HepG2 (cell line): ENCODE data around the gene EIF4E. TPM values are rescaled to one million over a fixed set of nuclear protein-coding genes. Genes with fewer than 3 reads are reported as not detected.

Source experiments
- ADNP ChIP-seq: sonication (generic); formaldehyde crosslinking; IDR thresholded peaks from 2 replicates; pipeline ENCODE4 v1.4.0; 2020; ENCODE audit warnings: missing genetic modification reagents
- ATF7-NPFF ChIP-seq: sonication (generic); formaldehyde crosslinking; IDR thresholded peaks from 2 replicates; pipeline ENCODE4 v1.8.1; 2023; ENCODE audit warnings: mild to moderate bottlenecking, low read depth, missing genetic modification reagents, moderate library complexity
- CC2D1A ChIP-seq: sonication (generic); formaldehyde crosslinking; IDR thresholded peaks from 2 replicates; pipeline ENCODE4 v1.8.1; 2023; ENCODE audit warnings: mild to moderate bottlenecking, missing genetic modification reagents
- DZIP1 ChIP-seq: sonication (generic); formaldehyde crosslinking; IDR thresholded peaks from 2 replicates; pipeline ENCODE4 v1.5.0; 2020; ENCODE audit warnings: mild to moderate bottlenecking, missing genetic modification reagents
- HNRNPLL ChIP-seq: fragments of 200-400 bp; formaldehyde crosslinking; IDR thresholded peaks from 2 replicates; pipeline ENCODE4 v1.6.1; 2017; ENCODE audit warnings: mild to moderate bottlenecking, low read depth, low read length; ENCODE audit not compliant: poor library complexity, severe bottlenecking
- KAT2B ChIP-seq: fragments of 150-350 bp; IDR thresholded peaks from 2 replicates; pipeline ENCODE4 v1.6.1; 2014; ENCODE audit warnings: low read depth, low read length, borderline replicate concordance
- KDM3A ChIP-seq: IDR thresholded peaks from 2 replicates; pipeline ENCODE4 v1.6.1; 2018; ENCODE audit warnings: low read depth, missing compliant biosample characterization
- KLF15 ChIP-seq: sonication (generic); formaldehyde crosslinking; IDR thresholded peaks from 2 replicates; pipeline ENCODE4 v1.8.1; 2023; ENCODE audit warnings: borderline replicate concordance, mild to moderate bottlenecking, inconsistent platforms, missing genetic modification reagents, mixed read lengths
- KLF16 ChIP-seq, 2 experiments: sonication (generic) in 1 of 2; formaldehyde crosslinking in 1 of 2; IDR thresholded peaks; 2 replicates each; pipeline versions ENCODE4 v1.6.1 to v1.8.0; 2016 to 2023; ENCODE audit warnings: missing genetic modification reagents in 2 of 2, missing compliant biosample characterization in 1 of 2
- MED8 ChIP-seq: sonication (generic); formaldehyde crosslinking; IDR thresholded peaks from 2 replicates; pipeline ENCODE4 v1.8.1; 2023; ENCODE audit warnings: mild to moderate bottlenecking, missing genetic modification reagents; ENCODE audit not compliant: insufficient replicate concordance
- NR3C1 ChIP-seq: sonication (generic); formaldehyde crosslinking; IDR thresholded peaks from 2 replicates; pipeline ENCODE4 v1.4.0; 2020; ENCODE audit warnings: missing genetic modification reagents
- PHF21A ChIP-seq: sonication (generic); formaldehyde crosslinking; IDR thresholded peaks from 2 replicates; pipeline ENCODE4 v1.5.0; 2020; ENCODE audit warnings: mild to moderate bottlenecking, missing genetic modification reagents
- SIN3B ChIP-seq: fragments of 150-350 bp; IDR thresholded peaks from 2 replicates; pipeline ENCODE4 v1.6.1; 2014; ENCODE audit warnings: low read length
- SRSF9 ChIP-seq: fragments of 200-400 bp; formaldehyde crosslinking; IDR thresholded peaks from 2 replicates; pipeline ENCODE4 v1.6.1; 2018; ENCODE audit warnings: borderline replicate concordance, mild to moderate bottlenecking, low read depth, low read length; ENCODE audit not compliant: insufficient read depth, poor library complexity, severe bottlenecking
- SRY ChIP-seq: sonication (generic); formaldehyde crosslinking; IDR thresholded peaks from 2 replicates; pipeline ENCODE4 v1.8.0; 2022; ENCODE audit warnings: mild to moderate bottlenecking, missing genetic modification reagents
- TFE3 ChIP-seq: IDR thresholded peaks from 2 replicates; pipeline ENCODE4 v1.6.1; 2016
- U2AF1 ChIP-seq: fragments of 200-400 bp; formaldehyde crosslinking; optimal IDR thresholded peaks from 2 replicates; pipeline ENCODE3; 2017; ENCODE audit warnings: mild to moderate bottlenecking, low read depth, low read length
- ZNF143 ChIP-seq: sonication (generic); formaldehyde crosslinking; IDR thresholded peaks from 2 replicates; pipeline ENCODE4 v1.4.0; 2020; ENCODE audit warnings: missing genetic modification reagents
- ZNF24 ChIP-seq: fragments of 450-650 bp; IDR thresholded peaks from 2 replicates; pipeline ENCODE4 v1.6.1; 2017; ENCODE audit warnings: antibody characterized with exemption, mild to moderate bottlenecking
- ZNF30 ChIP-seq: sonication (generic); formaldehyde crosslinking; IDR thresholded peaks from 2 replicates; pipeline ENCODE4 v1.5.0; 2020; ENCODE audit warnings: mild to moderate bottlenecking, missing genetic modification reagents
- ZNF331 ChIP-seq: sonication (generic); formaldehyde crosslinking; IDR thresholded peaks from 2 replicates; pipeline ENCODE4 v1.4.0; 2020; ENCODE audit warnings: missing genetic modification reagents
- ZNF556 ChIP-seq: sonication (generic); formaldehyde crosslinking; IDR thresholded peaks from 2 replicates; pipeline ENCODE4 v1.4.0; 2020; ENCODE audit warnings: mild to moderate bottlenecking, missing genetic modification reagents, borderline replicate concordance
- ZNF773 ChIP-seq: sonication (generic); formaldehyde crosslinking; IDR thresholded peaks from 2 replicates; pipeline ENCODE4 v1.4.0; 2020; ENCODE audit warnings: missing genetic modification reagents, borderline replicate concordance
- ZNF788 ChIP-seq: sonication (generic); formaldehyde crosslinking; IDR thresholded peaks from 2 replicates; pipeline ENCODE4 v1.5.0; 2020; ENCODE audit warnings: mild to moderate bottlenecking, missing genetic modification reagents, borderline replicate concordance
- ZSCAN21 ChIP-seq: sonication (generic); formaldehyde crosslinking; IDR thresholded peaks from 2 replicates; pipeline ENCODE4 v1.8.0; 2022; ENCODE audit warnings: mild to moderate bottlenecking, missing genetic modification reagents, moderate library complexity, borderline replicate concordance
- ZZZ3 ChIP-seq: sonication (generic); formaldehyde crosslinking; IDR thresholded peaks from 2 replicates; pipeline ENCODE4 v1.4.0; 2020; ENCODE audit warnings: missing genetic modification reagents, mild to moderate bottlenecking, borderline replicate concordance
- polyA plus RNA-seq, 8 experiments: library from polyadenylated mRNA; depleted of rRNA in 3 of 8; stranded (reverse) in 7 of 8; unstranded in 1 of 8; fragments of >200 nt; fragmentation: Illumina TruSeq in 4 of 8; extraction: Trizol in 4 of 8; gene quantifications; 2 replicates each; pipeline versions ENCODE4 v1.2.1 to v1.2.3, GENCODE V29; 2011 to 2016; ENCODE audit warnings: low read depth in 4 of 8, missing spikeins in 1 of 8, mixed read lengths in 1 of 8; ENCODE audit not compliant: insufficient read depth in 1 of 8
- total RNA-seq, 5 experiments: library from RNA; depleted of rRNA; stranded (reverse); fragments of >200 nt; fragmentation: Illumina TruSeq; extraction: Trizol; gene quantifications; 2 replicates each; pipeline ENCODE4 v1.2.3, GENCODE V29; 2016; ENCODE audit warnings: low read depth in 1 of 5

Gene EIF4E
- total and polyA plus RNA-seq, 2 of the 13 experiments (the other 11 are each of a cell fraction or from before 2014, with no cell fraction given), result 50.8 to 194 TPM

GRCh38 chr4:98928505-98929340 lies at the start of gene EIF4E (continued):
- TF ChIP-seq KAT2B (peak; percentile 26; the same call in 1 of the 2 replicates), PHF21A (CRISPR knock-in tag) (no peak; the same call in 1 of the 2 replicates), TFE3 (no peak), KLF16 (CRISPR knock-in tag; IDR thresholded peaks at IDR 0.05) (no peak), DZIP1 (CRISPR knock-in tag) (peak; percentile 31; the same call in 1 of the 2 replicates), ZNF24 (no peak), ZNF143 (peak; percentile 90), NR3C1 (CRISPR knock-in tag) (no peak), SRY (CRISPR knock-in tag) (0 out of 2 replicates have a peak, but pooled peaks have one; percentile 12), U2AF1 (no peak), ZNF556 (CRISPR knock-in tag) (peak; percentile 22; the same call in 1 of the 2 replicates), ZNF788 (peak; percentile 53; the same call in 1 of the 2 replicates), ZNF773 (CRISPR knock-in tag) (no peak), ZZZ3 (CRISPR knock-in tag) (no peak), KLF15 (CRISPR knock-in tag) (peak; percentile 50; the same call in 1 of the 2 replicates), ZSCAN21 (CRISPR knock-in tag) (0 out of 2 replicates have a peak, but pooled peaks have one; percentile 46), SIN3B (0 out of 2 replicates have a peak, but pooled peaks have one; percentile 36), ADNP (CRISPR knock-in tag) (no peak), MED8 (no peak), ATF7-NPFF (CRISPR knock-in tag) (no peak; the same call in 1 of the 2 replicates), HNRNPLL (peak; percentile 10), ZNF331 (CRISPR knock-in tag) (no peak), KDM3A (CRISPR knock-in tag) (0 out of 2 replicates have a peak, but pooled peaks have one; percentile 1), ZNF30 (CRISPR knock-in tag) (no peak), SRSF9 (no peak), CC2D1A (CRISPR knock-in tag) (0 out of 2 replicates have a peak, but pooled peaks have one; percentile 13)
